Measurements from ENCODE around the gene TTC8.

DNA sequence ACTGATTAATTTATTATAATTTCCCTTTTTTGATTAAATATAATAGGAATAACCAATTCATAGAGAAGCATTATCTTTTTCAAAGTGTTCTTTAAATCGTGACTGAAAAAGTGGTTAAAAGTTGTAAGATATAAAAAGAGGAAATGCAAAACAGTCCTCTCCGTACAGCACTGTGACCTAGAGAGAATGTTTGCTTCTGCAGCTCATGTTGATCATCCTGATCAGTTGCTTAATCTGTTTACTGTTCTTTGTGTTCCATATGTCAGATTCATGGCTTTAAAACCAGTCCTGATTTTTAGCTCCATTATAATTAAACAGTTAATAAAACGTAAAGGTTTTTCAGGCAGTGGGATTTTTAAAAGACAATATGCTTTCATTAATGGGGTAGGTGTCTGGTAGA is 4.7 kb downstream of the TTC8 start:
- TF ChIP-seq POLR2A (IDR thresholded peaks at IDR 0.05; ENCODE audit: low read depth, low read length) (no peak), TAF1 (IDR thresholded peaks at IDR 0.05; ENCODE audit: borderline replicate concordance, low read depth, low read length) (no peak)

Measured in GM12892 (cell line).